ENCODE results near the gene ZNHIT2. TPM values are rescaled to one million over a fixed set of nuclear protein-coding genes. Genes with fewer than 3 reads are reported as not detected.
"Not testable (repeated sequence)": the region's sequence is repeated elsewhere in the genome, so short reads cannot be mapped to it uniquely, and the experiment has no call there.

The ZNHIT2 gene
- 4.7 TPM for total RNA-seq

GRCh38 chr11:65117206-65118096 is at the start of gene ZNHIT2:
ZNHIT2 (minus strand) TSS chr11:65117701; CDS start chr11:65117653, 48 bp downstream.
- peak; percentile 98 for DNase-seq

DNA sequence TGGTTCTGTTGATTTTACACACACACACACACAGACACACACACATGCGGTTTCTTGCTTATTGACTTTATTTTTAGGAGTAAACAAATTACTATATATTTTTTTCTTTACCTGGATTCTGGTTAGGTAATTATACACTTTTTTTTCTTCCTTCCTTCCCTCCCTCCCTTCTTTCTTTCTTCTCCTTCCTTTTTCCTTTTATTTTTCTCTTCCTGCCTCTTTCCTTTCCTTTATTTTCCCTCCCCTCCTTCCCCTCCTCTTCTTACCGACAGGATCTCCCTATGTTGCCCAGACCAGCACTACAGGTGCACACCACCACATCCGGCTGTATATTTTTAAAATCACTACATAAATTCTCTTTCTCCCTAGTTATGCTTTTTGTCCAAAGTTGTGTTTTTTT is 49.4 kb upstream of the ZNHIT2 start:
- DNase-seq: no peak

DNA sequence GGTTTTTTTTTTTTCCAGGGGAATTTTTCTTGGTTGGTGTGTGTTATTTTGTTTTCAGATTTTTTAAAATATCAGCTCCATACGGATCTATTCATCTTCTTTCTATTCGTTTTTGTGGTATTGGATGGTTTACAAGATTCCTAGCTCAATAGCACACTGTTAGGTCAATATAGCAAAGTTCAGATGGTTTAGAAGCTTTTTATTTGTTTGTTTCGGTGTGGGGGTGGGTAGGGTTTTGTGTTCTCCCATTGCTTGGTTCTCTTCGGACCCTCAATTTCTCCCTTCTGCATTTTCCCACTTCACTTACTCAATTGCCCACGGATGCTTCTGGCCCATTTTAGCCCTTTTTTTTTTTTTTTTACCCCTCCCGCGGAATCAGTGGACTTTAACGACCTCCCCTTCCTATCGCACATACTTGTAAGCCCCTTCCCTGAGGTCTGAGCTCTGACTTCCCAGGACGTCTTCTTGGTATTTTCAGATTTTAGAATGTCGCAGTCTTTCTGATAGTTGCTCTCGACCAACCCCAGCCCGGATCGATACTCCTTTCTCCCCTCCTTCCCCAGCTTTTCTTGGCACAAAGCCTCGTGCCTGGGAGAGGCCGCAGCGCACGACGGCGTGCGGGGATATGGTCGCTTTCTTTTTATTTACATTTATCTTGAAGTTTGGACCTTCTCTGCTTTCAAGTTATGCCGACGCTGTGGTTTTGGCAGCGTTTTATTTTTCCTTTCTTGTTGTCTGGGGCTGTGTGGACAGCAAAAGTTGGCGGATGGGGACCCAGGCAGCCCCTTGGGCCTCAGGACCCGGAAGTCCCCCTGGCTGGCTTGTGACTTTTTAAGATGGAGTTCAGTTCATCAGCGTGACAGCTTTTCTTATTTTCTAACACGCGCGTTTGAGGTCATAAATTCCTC is 48.2 kb upstream of the ZNHIT2 start:
- no peak for DNase-seq

DNA sequence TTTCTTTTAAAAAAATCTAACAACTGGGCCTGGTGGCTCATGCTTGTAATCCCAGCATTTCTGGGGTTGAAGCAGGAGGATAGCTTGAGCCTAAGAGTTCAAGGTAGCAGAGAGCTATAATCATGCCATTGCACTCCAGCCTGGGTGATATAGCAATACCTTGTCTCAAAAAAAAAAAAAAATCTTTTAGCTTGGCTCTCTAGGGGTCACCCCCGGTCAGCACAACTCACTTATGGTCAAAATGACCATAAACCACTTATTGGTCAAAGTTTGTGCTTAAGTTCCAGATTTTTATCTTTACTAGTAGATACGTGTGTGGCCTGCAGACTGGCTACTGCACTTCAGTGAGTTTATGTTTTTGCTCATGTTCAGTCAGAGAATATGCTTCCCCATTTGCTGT is 46.2 kb upstream of the ZNHIT2 start:
- no peak for DNase-seq

DNA sequence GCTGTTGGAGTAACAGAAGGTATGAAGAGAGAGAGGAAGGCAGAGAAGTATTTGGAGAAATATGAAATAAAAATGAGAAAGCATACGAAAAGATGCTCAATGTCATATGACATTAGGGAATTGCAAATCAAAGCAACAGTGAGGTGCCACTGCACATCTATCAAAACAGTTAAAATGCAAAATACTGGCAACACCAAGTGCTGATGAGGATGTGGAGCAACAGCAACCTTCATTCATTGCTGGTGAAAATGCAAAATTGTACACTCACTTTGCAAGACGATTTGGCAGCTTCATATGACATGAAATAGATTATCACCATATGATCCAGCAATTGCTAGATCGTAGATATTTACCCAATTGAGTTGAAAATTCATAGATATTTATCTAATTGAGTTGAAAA is 43.1 kb upstream of the ZNHIT2 start:
- no peak for DNase-seq

GRCh38 chr11:65159012-65159411 is 41.5 kb upstream of the ZNHIT2 start:
- DNase-seq: no peak

DNA sequence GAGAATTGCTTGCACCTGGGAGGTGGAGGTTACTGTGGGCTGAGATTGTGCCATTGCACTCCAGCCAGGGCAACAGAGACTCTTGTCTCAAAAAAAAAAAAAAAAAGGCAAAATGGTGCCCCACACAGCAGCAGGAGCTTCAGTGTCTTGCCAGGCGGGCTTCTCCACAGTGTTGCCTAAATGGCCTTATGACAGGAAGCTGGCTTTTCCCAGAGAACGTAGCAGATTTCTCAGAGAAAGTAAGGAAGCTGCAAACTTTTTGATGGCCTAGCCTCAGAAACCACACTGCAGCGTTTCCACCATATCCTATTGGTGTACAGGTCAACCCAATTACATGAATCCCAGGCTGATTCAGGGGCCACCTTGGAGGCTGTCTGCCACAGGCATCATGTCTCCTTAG is 39.8 kb upstream of the ZNHIT2 start:
- DNase-seq: no peak

GRCh38 chr11:65156926-65157325 is 39.4 kb upstream of the ZNHIT2 start:
- DNase-seq: no peak

GRCh38 chr11:65156256-65156655 is 38.8 kb upstream of the ZNHIT2 start:
- DNase-seq: no peak

GRCh38 chr11:65152122-65152521 is 34.6 kb upstream of the ZNHIT2 start:
- no peak for DNase-seq

DNA sequence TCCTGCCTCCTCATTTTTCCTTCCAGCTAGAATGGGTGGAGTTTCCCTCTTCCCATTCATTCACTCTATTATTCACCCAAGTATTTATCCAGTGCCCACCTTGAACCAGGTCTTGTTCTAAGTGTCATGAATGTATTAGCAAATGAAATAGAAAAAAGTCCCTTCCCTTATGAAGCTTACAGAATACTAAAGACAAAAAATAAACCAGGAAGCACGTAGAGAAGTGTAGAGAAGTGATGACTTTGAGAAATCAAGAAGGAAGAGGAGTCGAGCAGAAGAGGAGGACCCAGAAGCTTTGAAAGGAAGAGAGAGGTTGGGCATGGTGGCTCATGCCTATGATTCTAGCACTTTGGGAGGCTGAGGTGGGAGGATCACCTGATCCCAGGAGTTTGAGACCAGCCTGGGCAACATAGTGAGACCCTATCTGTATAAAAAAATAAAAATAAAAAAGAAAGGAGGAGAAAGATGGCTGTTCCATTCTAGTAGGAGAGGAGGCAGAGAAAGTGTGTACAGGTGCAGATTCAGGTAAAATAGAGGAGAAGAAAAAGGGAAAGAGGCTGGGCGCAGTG is 33.9 kb upstream of the ZNHIT2 start:
- no peak for DNase-seq

GRCh38 chr11:65150509-65151299 is 33.2 kb upstream of the ZNHIT2 start:
- peak; percentile 31 for DNase-seq

DNA sequence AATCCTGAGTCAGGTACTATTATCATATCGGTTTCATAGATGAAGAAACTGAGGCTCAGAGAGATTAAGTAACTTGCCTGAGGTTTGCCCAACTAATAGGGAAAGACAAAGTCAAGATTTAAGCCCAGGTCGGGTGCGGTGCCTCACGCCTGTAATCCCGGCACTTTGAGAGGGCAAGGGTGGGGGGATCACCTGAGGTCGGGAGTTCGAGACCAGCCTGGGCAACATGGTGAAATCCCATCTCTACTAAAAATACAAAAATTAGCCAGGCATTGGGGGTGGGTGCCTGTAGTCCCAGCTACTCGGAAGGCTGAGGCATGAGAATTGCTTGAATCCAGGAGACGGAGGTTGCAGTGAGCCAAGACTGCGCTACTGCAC is 32.6 kb upstream of the ZNHIT2 start:
- DNase-seq: not testable (repeated sequence)

GRCh38 chr11:65148657-65149056 is 31.2 kb upstream of the ZNHIT2 start:
- DNase-seq: no peak

GRCh38 chr11:65147352-65148075 is 30.0 kb upstream of the ZNHIT2 start:
- DNase-seq: no peak

DNA sequence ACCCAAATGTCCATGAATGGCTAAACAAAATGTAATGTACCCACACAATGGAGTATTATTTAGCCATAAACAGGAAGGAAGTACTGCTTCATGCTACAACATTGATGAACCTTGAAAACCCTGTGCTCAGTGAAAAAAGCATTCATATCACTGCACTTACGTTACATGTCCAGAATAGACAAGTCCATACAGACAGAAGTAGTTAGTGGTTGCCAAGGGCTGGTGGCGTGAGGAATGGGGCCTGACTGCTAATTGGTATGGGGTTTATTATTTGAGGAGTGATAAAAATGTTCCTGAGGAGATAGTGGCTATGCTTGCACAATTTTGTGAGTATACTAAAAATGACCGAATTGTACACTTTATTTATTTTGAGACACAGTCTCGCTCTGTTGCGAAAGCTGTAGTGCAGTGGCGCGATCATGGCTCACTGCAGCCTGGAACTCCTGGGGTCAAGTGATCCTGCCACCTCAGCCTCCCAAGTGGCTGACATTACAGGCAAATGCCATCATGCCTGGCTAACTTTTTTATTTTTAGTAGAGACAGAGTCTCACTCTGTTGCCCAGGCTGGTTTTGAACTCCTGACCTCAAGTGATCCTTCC is 24.5 kb upstream of the ZNHIT2 start:
- DNase-seq: no peak

DNA sequence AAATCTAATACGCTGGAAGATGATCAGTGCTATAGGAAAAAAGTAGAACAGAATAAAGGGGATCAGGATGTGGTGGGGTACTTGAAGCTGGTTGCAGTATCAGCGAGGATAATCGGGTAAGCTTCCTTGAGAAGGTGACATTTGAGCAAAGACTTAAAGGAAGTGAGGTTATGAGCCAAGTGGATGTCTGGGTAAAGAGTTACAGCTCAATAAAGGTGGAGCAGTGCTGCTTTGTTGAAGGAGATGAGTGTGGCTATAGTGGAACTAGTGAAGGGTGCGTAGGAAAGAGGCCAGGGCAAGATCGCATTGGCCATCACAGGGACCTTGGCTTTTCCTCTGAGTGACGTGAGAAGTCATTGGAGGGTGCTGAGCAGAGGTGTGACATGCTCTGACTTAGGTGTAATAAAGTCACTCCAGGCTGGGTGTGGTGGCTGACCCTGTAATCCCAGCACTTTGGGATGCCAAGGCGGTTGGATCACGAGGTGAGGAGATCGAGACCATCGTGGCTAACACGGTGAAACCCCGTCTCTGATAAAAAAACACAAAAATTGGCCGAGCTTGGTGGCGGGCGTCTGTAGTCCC is 19.1 kb upstream of the ZNHIT2 start:
- DNase-seq: no peak

DNA sequence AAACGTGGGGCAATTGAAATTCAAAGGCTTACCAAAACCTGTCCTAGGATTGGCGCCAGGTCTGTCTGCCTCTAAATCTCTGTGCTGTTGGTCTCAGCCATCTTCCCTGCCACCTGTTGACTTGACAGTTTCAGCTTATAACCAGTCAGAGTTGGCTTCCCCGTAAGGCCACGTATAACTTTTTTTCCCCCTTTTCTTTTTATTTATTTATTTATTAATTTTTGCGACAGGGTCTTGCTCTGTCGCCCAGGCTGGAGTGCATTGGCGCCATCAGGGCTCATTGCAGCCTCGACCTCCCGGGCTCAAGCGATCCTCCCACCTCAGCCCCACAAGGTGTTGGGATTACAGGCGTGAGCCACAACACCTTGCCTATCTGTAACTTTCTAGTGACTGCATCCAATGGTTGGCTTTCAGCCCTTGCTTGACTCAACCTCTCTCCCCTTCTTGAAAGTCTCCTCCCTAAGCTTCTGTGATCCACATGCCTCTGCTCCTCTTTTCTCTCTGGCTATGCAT is 18.2 kb upstream of the ZNHIT2 start:
- DNase-seq: no peak

DNA sequence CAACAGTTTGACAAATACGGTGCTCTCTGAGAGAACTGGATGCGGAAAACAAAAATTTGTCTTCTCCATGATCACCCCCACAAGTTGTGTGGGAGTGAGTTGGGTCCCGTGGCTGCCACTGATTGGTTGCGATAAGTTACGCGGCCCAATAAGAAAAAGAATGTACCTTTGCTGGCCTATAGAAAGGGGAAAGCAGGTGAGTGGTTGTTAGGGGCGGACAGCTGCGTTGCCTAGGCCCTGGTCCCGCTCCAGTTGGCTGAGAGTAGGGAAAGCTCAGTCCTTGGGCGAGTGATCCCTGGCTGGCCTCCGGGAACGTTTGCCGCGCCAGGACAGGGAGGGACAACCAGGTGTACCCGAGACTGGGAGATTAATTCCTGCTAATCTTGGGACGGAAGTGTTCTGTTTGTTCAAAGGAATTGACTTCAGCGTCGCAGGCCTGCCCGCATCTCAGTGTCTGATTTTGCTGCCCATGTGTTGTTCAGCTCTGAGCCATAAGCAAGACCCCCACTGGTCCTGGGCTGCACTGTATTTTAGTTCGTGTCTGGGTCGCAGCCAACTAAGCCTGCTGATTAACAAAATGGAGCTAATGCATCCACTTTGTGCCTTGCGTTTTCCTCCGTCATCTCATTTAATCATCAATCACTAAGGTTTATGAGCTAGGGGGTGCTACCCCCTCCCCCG is 17.6 kb upstream of the ZNHIT2 start:
- DNase-seq: peak; percentile 84

Data from occipital lobe (tissue), 2 donors.